ENCODE measurements around the gene MEIS1. TPM values are rescaled to one million over a fixed set of nuclear protein-coding genes. Genes with fewer than 3 reads are reported as not detected.

The MEIS1 gene
- total RNA-seq, 1 donor from 2014 or later = 3.6 TPM

- DNase-seq (ENCODE audit: low read depth) = no peak
- Histone ChIP-seq H3K4me3 (ENCODE audit: low read depth, low read length) (no peak overlapping the region), H3K27me3 (ENCODE audit: control insufficient read depth, insufficient read depth, low read length) (no peaks in the 10 kb centered on the region), H3K36me3 (ENCODE audit: control insufficient read depth, insufficient read depth, low read length) (no peaks in the 10 kb centered on the region)
- no peak for TF ChIP-seq CTCF (IDR thresholded peaks at IDR 0.05; ENCODE audit: insufficient read depth, low read length, poor library complexity, severe bottlenecking)
Observed at GRCh38 chr2:66519264-66519843, 84.4 kb downstream of the MEIS1 start.

- no peak for TF ChIP-seq CTCF (IDR thresholded peaks at IDR 0.05; ENCODE audit: insufficient read depth, low read length, poor library complexity, severe bottlenecking)
- Histone ChIP-seq H3K36me3 (ENCODE audit: control insufficient read depth, insufficient read depth, low read length) (no peaks in the 10 kb centered on the region), H3K27me3 (ENCODE audit: control insufficient read depth, insufficient read depth, low read length) (no peaks in the 10 kb centered on the region), H3K4me3 (ENCODE audit: low read depth, low read length) (no peak overlapping the region)
- DNase-seq (ENCODE audit: low read depth) = no peak
Observed at GRCh38 chr2:66521291-66521922, 86.5 kb downstream of the MEIS1 start.

GRCh38 chr2:66522611-66523376, 87.9 kb downstream of the MEIS1 start:
- Histone ChIP-seq H3K27me3 (ENCODE audit: control insufficient read depth, insufficient read depth, low read length) (no peaks in the 10 kb centered on the region), H3K4me3 (ENCODE audit: low read depth, low read length) (no peak overlapping the region), H3K36me3 (ENCODE audit: control insufficient read depth, insufficient read depth, low read length) (no peaks in the 10 kb centered on the region)
- DNase-seq (ENCODE audit: low read depth) = no peak
- no peak for TF ChIP-seq CTCF (IDR thresholded peaks at IDR 0.05; ENCODE audit: insufficient read depth, low read length, poor library complexity, severe bottlenecking)

GRCh38 chr2:66523377-66523969, 88.5 kb downstream of the MEIS1 start:
- Histone ChIP-seq H3K4me3 (ENCODE audit: low read depth, low read length) (no peak overlapping the region), H3K36me3 (ENCODE audit: control insufficient read depth, insufficient read depth, low read length) (no peaks in the 10 kb centered on the region)

GRCh38 chr2:66523990-66524389, 89.1 kb downstream of the MEIS1 start:
- no peaks in the 10 kb centered on the region for H3K27me3 ChIP-seq (ENCODE audit: control insufficient read depth, insufficient read depth, low read length)
- no peaks in the 10 kb centered on the region for H3K36me3 ChIP-seq (ENCODE audit: control insufficient read depth, insufficient read depth, low read length)
- H3K4me3 ChIP-seq (ENCODE audit: low read depth, low read length) = no peak overlapping the region
- TF ChIP-seq CTCF (IDR thresholded peaks at IDR 0.05; ENCODE audit: insufficient read depth, low read length, poor library complexity, severe bottlenecking) = no peak
- DNase-seq (ENCODE audit: low read depth) = no peak

More at GRCh38 chr2:66523377-66523969, 88.5 kb downstream of the MEIS1 start:
- TF ChIP-seq CTCF (IDR thresholded peaks at IDR 0.05; ENCODE audit: insufficient read depth, low read length, poor library complexity, severe bottlenecking) = no peak
- DNase-seq (ENCODE audit: low read depth) = no peak
- H3K27me3 ChIP-seq (ENCODE audit: control insufficient read depth, insufficient read depth, low read length) = no peaks in the 10 kb centered on the region
